GM12878 (cell line): Measurements from ENCODE around the gene ADGRE3. TPM values are rescaled to one million over a fixed set of nuclear protein-coding genes. Genes with fewer than 3 reads are reported as not detected.

ENCODE experiments used
- ASH2L ChIP-seq: fragments of 300-600, 200-600 bp; sonication (generic); IDR thresholded peaks from 2 replicates; pipeline ENCODE4 v1.6.1; 2017; ENCODE audit warnings: low read depth, mild to moderate bottlenecking, borderline replicate concordance
- BCL3 ChIP-seq: IDR thresholded peaks from 2 replicates; pipeline ENCODE4 v1.6.1; 2011; ENCODE audit warnings: borderline replicate concordance, low read depth, mild to moderate bottlenecking, moderate library complexity, low read length; ENCODE audit not compliant: insufficient read depth, poor library complexity, severe bottlenecking
- CEBPZ ChIP-seq: fragments of 150-350 bp; IDR thresholded peaks from 2 replicates; pipeline ENCODE4 v1.6.1; 2016; ENCODE audit warnings: low read depth, low read length
- EGR1 ChIP-seq, 2 experiments: IDR thresholded peaks; 1 replicate in 1 of 2; 2 replicates in 1 of 2; pipeline ENCODE4 v1.6.1; 2011 to 2012; ENCODE audit warnings: low read depth in 2 of 2, low read length in 2 of 2, borderline replicate concordance in 1 of 2, mild to moderate bottlenecking in 1 of 2, moderate library complexity in 1 of 2
- NFYA ChIP-seq: IDR thresholded peaks from 2 replicates; pipeline ENCODE4 v1.6.1; 2011; ENCODE audit warnings: low read depth, mild to moderate bottlenecking, low read length, improper control_type of control experiment, borderline replicate concordance
- POU2F2 ChIP-seq: IDR thresholded peaks from 3 replicates; pipeline ENCODE4 v1.6.1; 2011; ENCODE audit warnings: low read depth, mild to moderate bottlenecking, low read length, borderline replicate concordance
- RAD51 ChIP-seq: fragments of 450-650 bp; IDR thresholded peaks from 2 replicates; pipeline ENCODE4 v1.6.1; 2016; ENCODE audit warnings: moderate library complexity, mild to moderate bottlenecking, inconsistent platforms
- RB1 ChIP-seq: fragments of 450-650 bp; formaldehyde crosslinking; IDR thresholded peaks from 2 replicates; pipeline ENCODE4 v1.6.1; 2017; ENCODE audit warnings: mild to moderate bottlenecking, borderline replicate concordance
- SMAD5 ChIP-seq: IDR thresholded peaks from 2 replicates; pipeline ENCODE4 v1.6.1; 2016; ENCODE audit warnings: antibody characterized with exemption, low read depth
- SMC3 ChIP-seq: IDR thresholded peaks from 2 replicates; pipeline ENCODE4 v1.6.1; 2011; ENCODE audit warnings: low read length, improper control_type of control experiment, borderline replicate concordance
- TARDBP ChIP-seq: IDR thresholded peaks from 2 replicates; pipeline ENCODE4 v1.6.1; 2016; ENCODE audit warnings: borderline replicate concordance
- WRNIP1 ChIP-seq: IDR thresholded peaks from 2 replicates; pipeline ENCODE4 v1.6.1; 2011; ENCODE audit warnings: low read depth, low read length, improper control_type of control experiment, borderline replicate concordance
- ZBTB11 ChIP-seq: fragments of 450-650 bp; formaldehyde crosslinking; IDR thresholded peaks from 2 replicates; pipeline ENCODE4 v1.5.0; 2022; ENCODE audit warnings: mild to moderate bottlenecking, missing genetic modification characterization
- ZNF687 ChIP-seq: fragments of 450-650 bp; IDR thresholded peaks from 2 replicates; pipeline ENCODE4 v1.6.1; 2017; ENCODE audit warnings: mild to moderate bottlenecking, moderate library complexity
- polyA plus RNA-seq, 11 experiments: library from polyadenylated mRNA; depleted of rRNA in 4 of 11; unstranded in 6 of 11; stranded (reverse) in 5 of 11; fragments of >200 nt; fragmentation: Nextera tagmentation in 4 of 11; fragmentation: Illumina TruSeq in 1 of 11; extraction: Ambion mirVana in 4 of 11; extraction: Trizol in 1 of 11; gene quantifications; 1 replicate in 1 of 11; 2 replicates in 10 of 11; pipeline versions ENCODE4 v1.2.1 to v1.2.3, GENCODE V29; 2011 to 2016; ENCODE audit warnings: inconsistent platforms in 2 of 11, missing spikeins in 2 of 11, low read depth in 1 of 11
- total RNA-seq, 4 experiments: library from RNA; depleted of rRNA in 3 of 4; stranded (reverse); fragments of >200 nt in 3 of 4; fragmentation: Illumina TruSeq in 1 of 4; extraction: Trizol in 1 of 4; gene quantifications; 2 replicates each; pipeline versions ENCODE4 v1.2.1 to v1.2.3, GENCODE V29; 2013 to 2021
- TF ChIP-seq, protein P1 (sequence below): IDR thresholded peaks from 2 replicates; pipeline ENCODE4 v1.6.1; 2011; ENCODE audit warnings: low read depth, mild to moderate bottlenecking, low read length, moderate library complexity, borderline replicate concordance; ENCODE audit errors: extremely low read depth

Gene ADGRE3
- total and polyA plus RNA-seq, 10 of the 15 experiments (the other 5 are each of a cell fraction or from before 2014, with no cell fraction given): 0.04 to 0.10 (median 0.05) TPM; not detected in 6

GRCh38 chr19:14582894-14583340 is 91.7 kb downstream of the ADGRE3 start, which contains the start of gene CLEC17A (continued):
- TF ChIP-seq ZNF687 (peak; percentile 89), NFYA (no peak), RAD51 (peak; percentile 88), ZBTB11 (CRISPR knock-in tag) (no peak), CEBPZ (no peak), SMAD5 (peak; percentile 96), WRNIP1 (no peak), SMC3 (no peak), EGR1 (IDR thresholded peaks at IDR 0.05; ENCODE audit: borderline replicate concordance in 1 of 2, low read depth in 2 of 2, low read length in 2 of 2) (peak in 1 of 2 experiments; percentile 3; a peak in 1 of 3 replicates), TARDBP (no peak), POU2F2 (peak; percentile 98), ASH2L (no peak), BCL3 (peak; percentile 66), RB1 (0 out of 2 replicates have a peak, but pooled peaks have one; percentile 36)
- TF ChIP-seq, protein P1, sequence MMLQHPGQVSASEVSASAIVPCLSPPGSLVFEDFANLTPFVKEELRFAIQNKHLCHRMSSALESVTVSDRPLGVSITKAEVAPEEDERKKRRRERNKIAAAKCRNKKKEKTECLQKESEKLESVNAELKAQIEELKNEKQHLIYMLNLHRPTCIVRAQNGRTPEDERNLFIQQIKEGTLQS: no peak
